Stimulated activated CD4-positive, alpha-beta T cell treated with anti-CD3 and anti-CD28 coated beads, Interleukin-15, amount 100 ng/mL, for 1 hour (primary cell): Measurements from ENCODE around the gene EGFLAM.
"Not testable (repeated sequence)": the region's sequence is repeated elsewhere in the genome, so short reads cannot be mapped to it uniquely, and the experiment has no call there.

Experiments used
- DNase-seq, 2 donors: peaks; one replicate each; pipeline ENCODE4 v3.0.0-alpha.2; 2020; ENCODE audit warnings: low read depth in 1 of 2, low spot score in 1 of 2

EGFLAM gene

DNA sequence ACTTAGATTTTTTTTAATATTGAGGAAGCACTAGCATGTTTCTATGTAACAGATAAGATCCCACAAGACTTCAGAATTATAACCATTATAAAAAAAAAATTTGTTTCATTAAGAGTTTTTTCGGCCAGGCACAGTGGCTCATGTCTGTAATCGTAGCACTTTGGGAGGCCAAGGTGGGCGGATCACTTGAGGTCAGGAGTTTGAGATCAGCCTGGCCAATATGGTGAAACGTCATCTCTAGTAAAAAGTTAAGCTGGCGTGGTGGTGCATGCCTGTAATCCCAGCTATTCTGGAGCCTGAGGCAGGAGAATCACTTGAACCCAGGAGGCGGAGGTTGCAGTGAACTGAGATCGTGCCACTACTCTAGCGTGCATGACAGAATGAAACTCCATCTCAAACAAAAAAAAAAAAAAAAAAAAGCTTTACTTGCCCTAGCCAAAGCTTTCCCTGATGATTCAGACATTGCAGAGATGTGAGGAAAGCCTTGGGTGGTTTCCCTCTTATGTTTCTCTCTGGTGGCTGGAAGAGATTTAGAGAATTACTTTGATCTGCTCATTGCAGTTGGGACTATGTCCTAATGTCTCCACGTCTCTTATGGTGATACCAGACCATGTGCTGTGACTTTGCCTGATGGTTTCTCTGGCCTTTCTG, 65.4 kb downstream of the EGFLAM start:
- DNase-seq, result no peak

- DNase-seq, result no peak
Observed at GRCh38 chr5:38329132-38329715, 70.9 kb downstream of the EGFLAM start.

DNA sequence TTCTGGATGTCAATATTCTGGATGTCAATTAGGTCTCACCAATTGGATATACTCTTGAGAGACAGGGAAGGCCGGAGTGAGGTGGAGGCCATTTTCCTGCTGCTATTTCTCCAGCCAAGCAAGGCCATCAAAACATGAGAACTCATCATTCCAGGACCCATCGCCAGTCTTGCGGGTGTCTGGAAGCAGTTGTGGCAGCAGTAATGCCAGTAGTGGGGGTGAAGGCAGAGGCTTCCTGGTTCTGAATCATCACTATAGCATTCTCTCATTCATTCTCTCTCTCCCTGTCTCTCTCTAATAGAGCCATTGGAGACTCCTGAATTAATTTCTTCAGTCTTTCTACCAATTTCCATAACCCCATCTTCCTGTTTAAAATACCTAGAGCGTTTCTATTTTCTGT, 71.8 kb downstream of the EGFLAM start:
- DNase-seq, result no peak

- no peak for DNase-seq
Observed at GRCh38 chr5:38331831-38332230, 73.5 kb downstream of the EGFLAM start.

DNA sequence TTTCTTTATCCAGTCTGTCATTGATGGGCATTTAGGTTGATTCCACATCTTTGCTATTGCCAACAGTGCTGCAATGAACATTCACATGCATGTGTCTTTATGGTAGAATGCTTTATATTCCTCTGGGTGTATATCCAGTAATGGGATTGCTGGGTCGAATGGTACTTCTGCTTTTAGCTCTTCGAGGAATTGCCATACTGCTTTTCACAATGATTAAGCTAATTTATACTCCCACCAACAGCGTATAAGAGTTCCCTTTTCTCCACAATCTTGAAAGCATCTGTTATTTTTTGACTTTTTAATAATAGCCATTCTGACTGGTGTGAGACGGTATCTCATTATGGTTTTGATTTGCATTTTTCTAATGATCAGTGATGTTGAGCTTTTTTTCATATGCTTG, 74.8 kb downstream of the EGFLAM start:
- DNase-seq, result not testable (repeated sequence)

- no peak for DNase-seq
Observed at GRCh38 chr5:38338455-38338854, 80.1 kb downstream of the EGFLAM start.

- DNase-seq, result no peak
Observed at GRCh38 chr5:38339446-38339845, 81.1 kb downstream of the EGFLAM start.

GRCh38 chr5:38341056-38341455, 82.7 kb downstream of the EGFLAM start:
- DNase-seq, result no peak

GRCh38 chr5:38341641-38342040, 83.3 kb downstream of the EGFLAM start:
- no peak for DNase-seq

DNA sequence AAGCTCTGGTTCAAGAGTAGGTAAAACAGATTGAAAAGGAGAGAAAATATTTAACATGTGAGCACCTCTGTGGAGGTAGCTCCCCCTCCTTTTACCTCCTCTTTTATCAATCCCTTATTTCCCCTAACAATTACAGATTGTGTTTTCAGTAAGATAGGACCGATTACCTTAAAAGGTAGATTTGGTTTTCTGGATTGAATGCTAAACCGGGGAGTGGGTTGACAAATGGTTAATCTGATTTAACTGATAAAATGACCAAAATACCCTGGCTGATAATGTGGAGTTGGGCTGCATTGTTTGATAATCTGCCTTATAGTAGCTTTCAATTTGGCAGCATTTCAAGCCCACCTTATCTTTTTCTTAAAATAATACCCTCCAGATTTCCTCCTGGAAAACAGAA, 83.9 kb downstream of the EGFLAM start:
- DNase-seq, result no peak

DNA sequence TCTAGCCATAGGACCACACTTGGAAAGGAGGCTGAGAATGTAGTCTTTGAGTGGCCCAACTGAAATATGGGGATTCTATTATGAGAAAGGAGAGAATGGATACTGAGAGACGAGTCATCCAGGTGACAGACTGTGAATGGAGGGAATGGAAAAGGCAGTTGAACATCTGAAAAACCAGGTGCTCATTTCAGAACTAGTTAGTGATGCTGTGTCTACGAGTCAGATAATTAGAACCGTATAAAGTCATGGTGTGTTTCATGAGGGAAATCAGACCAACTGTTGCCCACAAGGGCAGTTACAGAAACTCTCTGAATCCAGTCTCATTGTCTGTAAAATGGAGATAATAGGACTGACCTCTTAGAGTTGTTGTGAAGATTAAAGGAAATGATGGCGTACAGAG, 86.5 kb downstream of the EGFLAM start:
- DNase-seq, result no peak

- DNase-seq, result no peak
Observed at GRCh38 chr5:38346593-38346992, 88.2 kb downstream of the EGFLAM start.

DNA sequence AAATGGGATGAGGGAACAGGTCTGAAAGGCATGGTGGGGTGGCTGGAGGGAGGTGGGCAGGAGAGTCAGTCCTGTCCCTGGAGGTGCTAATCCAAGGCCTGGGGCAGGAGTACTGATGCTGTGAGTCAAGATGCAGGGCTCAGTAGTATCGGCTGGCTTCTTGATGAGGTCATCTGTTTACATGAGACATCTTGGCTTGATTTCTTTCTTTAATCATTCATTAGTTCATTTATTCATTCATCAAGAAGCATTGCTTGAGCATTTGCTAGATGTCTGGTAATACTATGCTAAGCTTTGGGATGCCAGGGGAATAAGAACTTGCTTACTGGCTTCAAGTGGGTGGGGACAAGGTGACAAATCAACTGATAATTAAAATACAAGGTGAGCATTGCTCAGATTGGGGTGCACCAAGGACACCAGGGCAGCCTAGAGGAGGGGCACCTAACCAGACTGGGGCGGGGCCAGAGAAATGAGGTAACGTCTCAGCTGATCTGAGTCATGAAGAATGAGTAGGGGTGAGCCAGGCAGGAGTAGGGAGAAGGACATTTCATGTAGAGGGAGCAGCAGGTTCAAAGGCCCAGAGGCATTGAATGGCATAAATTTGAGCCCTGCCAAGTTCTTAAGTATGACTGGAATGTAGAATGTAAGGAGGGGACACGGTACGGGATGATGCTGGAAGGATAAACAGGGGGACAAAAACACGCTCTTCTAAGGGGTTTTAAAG, 88.8 kb downstream of the EGFLAM start:
- no peak for DNase-seq

DNA sequence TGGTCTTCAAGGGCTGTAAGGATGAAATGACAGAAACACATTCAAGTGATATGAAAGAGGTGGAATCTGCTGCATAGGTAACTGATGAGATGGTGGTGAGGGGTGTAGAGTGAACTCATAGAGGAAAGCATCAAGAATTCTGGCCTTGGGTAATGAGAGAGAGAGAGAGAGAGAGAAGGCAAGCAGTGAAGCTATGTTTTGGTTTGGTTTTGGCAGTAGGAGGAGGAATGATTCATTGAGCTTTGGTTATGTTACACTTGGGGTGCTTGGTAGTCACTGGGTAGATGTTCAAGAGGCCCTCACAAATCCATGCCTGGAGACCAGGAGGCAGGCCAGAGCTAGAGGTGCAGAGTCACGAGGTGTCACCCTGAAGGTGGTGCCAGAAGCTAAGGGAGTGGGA, 89.5 kb downstream of the EGFLAM start:
- no peak for DNase-seq

DNA sequence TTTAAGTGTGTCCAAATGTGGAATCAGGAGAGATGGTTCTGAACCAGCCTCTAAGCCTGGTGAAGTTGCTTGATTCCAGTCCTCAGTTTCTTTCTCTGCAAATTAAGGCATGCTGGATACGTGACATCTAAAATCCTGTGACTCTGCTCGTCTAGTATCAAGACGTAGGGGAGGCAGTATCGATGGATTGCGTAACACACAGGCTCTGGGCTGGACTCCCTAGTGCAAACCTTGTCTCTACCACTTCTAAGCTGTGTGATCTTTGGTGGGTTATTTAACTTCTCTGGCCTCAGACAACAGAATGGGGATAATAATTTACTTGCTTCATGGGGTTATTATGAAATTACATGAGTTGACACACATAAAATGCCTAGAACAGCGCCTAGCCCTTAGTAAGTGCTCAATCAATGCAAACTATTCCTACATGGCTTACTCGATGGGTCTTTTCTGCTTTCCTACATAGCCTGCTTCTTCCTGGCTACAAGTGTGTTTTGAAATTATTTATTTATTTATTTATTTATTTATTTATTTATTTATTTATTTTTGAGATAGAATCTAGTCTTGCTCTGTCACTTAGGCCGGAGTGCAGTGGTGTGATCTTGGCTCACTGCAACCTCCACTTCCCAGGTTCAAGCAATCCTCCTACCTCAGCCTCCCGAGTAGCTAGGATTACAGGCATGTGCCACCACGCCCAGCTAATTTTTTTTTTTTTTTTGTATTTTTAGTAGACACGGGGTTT, 102.1 kb downstream of the EGFLAM start:
- no peak for DNase-seq

DNA sequence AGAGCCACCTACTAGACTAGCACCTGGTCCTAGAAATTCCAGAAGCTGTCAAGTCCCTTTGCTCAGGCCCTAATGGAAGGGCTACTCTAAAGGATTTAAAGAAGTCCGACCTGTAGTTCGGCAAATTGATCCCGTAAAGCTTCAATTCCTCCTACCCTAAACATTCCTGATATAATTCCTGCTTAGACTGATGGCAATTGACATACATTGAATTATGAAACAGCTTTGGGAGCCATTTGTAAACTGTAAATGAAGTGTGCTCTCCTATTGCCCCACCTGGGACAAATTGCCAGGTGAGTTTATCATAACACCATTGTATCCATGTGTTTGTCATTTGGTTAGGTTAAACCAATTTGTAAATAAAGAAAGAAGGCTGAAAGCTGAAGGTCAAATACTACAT, 104.4 kb downstream of the EGFLAM start:
- DNase-seq, result no peak

DNA sequence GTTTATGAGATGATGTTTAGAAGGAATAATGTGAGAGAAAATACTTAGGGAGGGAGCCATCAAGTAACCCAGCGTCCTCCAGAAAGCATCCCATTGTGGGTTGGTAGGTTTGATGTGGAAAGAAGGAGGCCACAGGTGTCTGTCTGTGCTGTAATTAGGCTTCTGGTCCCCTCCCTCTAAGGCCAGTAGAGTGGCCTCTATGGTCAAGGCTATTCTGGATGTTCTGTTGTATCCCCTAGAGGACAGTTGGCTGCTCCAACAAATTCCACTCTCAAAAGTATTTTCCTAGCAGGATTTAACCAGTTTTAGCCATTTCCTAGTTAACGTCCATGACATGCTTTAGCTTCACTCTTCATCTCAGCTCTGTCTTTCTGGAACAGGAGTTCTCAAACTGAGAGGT, 106.5 kb downstream of the EGFLAM start:
- no peak for DNase-seq

DNA sequence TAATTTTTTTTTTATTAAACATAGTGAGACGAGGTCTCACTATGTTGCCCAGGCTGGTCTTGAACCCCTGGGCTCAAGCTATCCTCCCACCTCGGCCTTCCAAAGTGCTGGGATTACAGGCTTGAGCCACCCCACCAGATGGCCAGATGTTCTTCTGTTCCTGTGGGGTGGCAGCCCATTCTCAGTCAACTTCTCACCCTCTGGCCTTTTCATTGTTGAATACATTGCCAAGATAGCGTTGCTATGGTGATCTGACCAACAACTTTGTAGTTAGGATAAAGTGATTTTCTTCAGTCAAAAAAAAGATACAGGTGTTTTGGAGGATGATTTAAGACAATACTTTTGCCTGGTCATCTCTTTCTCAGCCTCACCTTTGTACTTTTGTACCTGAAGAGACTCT, 109.1 kb downstream of the EGFLAM start:
- DNase-seq, result no peak

- no peak for DNase-seq
Observed at GRCh38 chr5:38367966-38368365, 109.6 kb downstream of the EGFLAM start.

DNA sequence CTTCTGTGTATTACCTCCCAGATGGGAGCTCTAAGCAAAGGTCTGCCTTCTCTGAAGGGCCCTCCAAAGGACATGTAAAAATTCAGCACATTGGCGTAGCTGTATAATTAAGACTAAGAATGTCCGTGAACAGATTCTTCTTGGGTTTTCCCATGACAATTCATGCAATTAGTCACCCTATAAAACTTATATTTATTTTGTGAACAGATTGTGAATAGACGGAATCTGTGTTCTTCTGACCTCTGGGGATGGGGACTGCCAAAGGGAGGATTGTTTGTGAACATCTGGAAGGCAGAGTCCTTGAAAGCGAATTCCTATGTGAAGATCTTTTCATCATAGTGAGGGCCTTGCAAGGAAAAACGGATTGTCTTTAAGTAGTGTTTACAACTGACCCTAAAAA, 111.3 kb downstream of the EGFLAM start:
- DNase-seq, result no peak

DNA sequence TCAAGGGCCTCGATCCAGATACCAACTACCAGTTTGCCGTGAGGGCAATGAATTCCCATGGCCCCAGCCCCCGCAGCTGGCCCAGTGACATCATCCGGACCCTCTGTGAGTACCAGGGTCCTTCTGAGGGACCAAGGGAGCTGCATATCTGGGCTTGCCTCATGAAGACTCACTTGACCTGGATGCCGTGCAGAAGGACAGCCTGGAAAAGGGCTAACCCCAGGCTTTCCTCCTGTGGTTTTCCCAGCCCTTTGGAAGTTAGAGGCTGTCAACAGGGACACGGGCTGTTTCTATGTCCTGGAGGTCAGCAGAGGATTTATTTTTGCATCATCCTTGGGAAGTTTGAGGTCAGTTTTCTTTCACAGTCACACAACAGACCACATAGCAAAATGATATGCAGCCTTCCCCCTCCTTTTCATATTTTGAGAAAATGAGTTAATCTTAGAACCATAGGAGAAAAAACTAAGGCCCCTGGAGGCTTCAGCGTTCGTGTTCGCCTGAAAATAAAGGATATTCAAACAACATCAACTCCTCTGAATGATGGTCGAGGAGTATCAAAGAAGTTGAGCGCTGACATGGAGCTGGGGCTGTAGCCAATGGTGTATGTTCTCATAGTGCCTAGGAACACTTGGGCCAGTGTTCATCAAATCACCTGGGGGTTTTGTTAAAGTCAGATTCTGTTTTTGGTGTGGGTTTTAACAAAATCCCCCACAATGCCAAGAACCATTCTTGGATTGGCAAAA, 112.2 kb downstream of the EGFLAM start:
- DNase-seq, result no peak
